ENCODE results near the gene ITPR3.

DNA sequence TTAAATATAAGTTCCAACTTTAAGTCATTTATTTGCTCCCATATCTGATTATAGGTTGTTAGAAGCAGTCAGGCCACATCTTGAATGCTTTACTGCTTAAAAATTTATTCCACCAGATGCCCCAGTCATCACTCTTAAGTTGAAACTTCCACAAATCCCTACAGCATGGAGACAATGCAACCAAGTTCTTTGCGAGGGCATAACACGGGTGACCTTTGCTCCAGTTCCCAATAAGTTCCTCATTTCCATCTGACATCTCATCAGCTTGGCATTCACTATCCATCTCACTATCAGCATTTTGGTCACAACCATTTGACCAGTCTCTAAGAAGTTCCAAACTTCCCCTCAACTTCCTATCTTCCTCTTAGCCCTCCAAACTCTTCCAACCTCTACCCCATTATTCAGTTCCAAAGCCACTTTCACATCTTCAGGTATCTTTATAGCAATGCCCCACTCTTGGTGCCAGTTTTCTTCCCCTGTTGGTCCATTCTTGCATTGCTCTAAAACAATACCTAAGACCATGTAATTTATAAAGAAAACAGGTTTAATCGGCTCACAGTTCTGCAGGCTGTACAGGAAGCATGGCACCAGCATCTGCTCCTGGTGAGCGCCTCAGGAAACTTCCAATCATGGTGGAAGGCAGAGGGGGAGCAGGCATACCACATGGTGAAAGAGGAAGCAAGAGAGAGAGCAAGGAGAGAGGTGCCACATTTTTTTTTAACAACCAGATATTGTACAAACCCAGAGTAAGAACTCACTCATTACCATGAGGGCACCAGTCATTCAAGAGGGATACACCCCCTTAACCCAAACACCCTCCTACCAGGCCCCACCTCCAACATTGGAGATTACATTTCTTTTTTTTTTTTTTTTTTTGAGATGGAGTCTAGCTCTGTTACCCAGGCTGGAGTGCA lies 15.9 kb upstream of the ITPR3 start:
- no peak for TF ChIP-seq CTCF (conservative IDR thresholded peaks at IDR 0.05; ENCODE audit: low read length)
- no peak for TF ChIP-seq EZH2phosphoT487 (IDR thresholded peaks at IDR 0.05; ENCODE audit: borderline replicate concordance, low read depth, low read length)
